ENCODE data around the gene PTAR1.

GRCh38 chr9:69798744-69799143 is 38.9 kb upstream of the PTAR1 start:
- TF ChIP-seq CTCF (IDR thresholded peaks at IDR 0.05) (no peak), POLR2A (IDR thresholded peaks at IDR 0.05) (no peak)

Data from transverse colon (tissue), 3 donors.